ENCODE measurements around the gene KRT75.
"Not testable (repeated sequence)": the region's sequence is repeated elsewhere in the genome, so short reads cannot be mapped to it uniquely, and the experiment has no call there.

The KRT75 gene

DNA sequence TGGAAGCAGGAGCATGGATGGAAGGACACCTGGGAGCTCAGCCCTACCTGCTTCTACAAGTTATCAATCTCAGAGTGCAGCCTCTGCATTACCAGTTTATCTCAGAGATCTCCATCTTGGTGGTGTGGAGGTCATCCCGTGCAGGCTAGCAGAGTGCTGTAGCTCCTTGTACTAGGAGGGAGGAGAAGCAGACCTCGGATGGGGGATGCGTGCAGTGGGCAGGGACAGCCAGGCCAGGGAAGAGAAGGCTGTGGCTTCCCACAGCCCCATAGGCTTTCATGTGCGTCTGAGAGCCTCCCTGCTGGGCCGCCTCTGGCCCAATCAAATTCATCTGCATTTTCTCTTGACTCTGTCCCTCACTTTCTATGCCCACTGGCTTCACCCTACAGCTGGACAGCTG is 19.2 kb downstream of the KRT75 start:
- no peak for DNase-seq

DNA sequence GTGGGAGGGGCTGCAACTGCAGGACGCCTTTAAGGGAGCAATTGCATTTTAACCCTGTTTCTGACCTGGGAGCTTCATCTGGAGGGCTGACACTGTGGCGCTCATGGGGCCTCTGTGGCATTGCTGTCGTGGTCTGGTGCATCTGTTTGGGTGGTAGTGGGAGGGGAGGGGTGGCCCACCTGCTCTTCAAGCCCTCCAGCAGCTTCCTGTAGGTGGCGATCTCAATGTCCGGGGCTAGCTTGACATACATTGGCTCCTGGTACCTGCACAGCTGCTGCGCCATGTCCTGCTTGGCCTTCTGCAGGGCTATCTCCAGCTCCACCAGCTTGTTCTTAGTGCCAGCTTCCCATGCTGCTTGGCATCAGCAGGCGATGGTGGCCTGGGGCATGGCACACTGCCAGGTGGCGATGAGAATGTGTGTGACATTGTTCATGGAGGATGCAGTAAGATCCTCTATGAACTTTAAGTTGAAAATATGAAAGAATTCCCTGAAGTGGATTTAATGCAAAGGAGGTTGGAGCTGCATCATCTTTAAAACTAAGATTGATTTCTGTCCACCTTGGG is 20.3 kb downstream of the KRT75 start:
- no peak for DNase-seq

DNA sequence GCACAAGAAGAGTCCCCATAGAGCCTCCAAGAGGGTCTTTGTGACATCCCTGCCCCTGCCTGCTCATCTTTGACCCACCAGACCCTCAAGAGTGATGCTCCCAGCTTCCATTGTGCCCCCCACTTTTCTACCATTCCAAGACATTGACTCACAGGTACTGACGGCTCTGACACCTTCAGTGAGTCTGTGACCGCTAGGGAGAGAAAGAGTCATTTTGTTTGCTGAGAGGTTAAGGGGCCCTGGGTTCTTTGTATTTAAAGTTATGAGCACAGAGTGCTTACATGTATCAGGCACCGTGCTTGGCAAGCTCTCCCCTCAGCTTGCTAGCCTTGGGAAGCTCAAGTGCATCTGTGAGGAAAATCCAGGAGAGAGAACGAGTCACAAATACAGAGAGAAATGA is 21.0 kb downstream of the KRT75 start:
- DNase-seq = no peak

DNA sequence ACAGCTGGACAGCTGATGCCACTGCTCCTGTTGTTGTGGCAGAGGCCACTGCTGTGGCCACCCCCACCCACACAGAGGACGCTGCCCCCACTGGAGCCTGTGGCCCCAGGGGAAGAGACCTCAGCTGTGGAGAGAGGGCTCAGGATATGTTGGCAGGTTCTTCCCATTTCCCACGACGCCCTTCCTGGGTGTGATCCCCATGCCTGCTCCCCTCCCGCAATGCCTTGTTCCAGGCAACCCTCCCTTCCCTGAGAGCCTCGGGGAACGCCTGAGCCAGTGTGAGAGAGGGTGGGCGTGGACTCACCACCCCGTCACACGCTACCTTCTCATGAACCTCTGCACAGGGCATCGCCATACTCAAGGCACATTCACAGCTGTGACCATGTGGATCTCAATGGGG is 22.4 kb downstream of the KRT75 start:
- no peak for DNase-seq

DNA sequence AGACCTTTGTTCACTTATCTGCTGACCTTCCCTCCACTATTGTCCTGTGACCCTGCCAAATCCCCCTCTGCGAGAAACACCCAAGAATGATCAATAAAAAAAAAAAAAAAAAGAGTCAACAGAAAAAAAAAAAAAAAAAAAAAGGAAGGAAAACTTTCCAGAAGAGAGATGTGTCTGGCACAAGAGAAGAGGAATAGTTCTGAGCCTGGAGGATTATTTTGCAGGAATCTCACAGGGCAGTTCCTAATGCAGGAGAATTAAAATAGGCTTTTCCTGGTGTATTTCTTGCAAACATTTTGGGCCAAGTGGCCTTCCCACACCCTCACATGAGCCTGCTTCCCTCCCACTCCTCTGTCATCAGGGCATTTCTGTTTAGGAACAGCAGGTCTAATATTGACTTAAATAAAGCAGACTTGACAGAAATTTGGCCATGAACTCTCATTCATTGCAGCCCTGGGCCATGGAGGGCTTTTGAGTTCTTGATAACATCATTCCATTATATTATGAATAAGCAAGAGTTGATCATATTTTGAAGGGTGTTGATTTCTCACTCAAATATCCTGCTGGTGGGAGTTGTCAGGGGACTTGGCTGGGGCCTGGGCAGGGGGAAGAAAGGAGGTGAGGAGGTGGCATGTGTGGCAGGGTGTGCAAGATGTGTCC is 23.5 kb downstream of the KRT75 start:
- not testable (repeated sequence) for DNase-seq

DNA sequence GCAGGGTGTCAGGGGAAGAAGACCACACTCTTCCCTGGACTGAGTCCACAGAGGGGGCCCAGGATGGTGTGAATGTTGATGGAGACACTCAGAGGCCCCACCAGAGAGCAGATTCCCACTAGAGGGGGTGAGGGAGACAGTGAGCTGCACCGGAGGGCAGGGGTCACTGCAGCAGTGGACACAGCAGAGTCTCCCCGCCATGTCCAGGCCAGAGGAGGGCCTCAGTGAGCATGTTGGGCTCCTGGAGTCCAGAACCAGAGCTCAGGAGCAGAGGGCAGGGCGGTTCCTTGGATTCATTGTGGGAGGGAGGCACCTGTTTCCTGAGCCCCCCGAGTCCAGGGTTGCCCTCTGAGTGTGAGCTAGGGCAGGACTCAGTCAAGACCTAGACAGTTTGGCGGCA is 26.3 kb downstream of the KRT75 start:
- no peak for DNase-seq

DNA sequence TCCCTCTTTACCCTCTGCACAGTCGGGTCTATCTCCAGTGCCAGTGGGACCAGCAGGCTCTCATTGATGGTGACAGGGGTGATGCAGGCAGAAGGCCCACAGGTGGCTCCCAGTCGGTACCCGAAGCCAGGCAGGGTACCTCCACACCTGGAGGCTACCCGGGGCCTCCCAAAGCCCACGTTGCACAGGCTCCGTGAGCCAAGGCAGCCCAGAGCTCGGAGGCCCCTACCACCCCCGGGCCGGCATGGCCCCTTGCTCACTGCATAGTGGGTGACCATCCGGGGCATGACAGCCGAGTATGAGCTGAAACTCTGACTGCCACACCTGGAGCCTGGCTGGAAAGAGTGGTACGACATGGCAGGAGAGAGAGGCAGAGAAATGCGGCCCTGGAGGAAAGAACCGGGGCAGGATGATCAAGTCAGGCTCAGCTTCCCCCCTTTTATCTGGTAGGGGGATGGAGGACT is 28.2 kb downstream of the KRT75 start, which contains the start of gene KRT82:
Gene KRT82 (minus strand): TSS at position 414 of the 464 bp plus-strand sequence. CDS start 58 bp downstream, at position 356.
- no peak for DNase-seq

DNA sequence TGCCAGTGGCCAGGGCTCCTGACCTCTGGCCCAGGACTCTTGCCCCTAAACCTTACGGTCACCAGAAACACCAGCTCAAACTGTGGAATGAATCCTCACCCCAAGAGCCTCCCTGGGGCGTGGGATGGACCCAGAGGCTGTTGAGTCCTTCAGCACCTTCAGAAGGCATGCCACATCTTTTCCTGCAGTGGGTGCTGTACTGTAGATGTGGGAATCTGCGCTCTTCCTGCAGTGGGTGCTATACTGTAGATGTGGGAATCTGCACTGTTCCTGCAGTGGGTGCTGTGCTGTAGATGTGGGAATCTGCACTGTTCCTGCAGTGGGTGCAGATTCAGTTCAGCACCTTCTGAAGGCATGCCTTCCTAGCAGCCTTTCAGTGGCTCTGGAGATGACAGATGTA is 29.2 kb downstream of the KRT75 start:
- no peak for DNase-seq

DNA sequence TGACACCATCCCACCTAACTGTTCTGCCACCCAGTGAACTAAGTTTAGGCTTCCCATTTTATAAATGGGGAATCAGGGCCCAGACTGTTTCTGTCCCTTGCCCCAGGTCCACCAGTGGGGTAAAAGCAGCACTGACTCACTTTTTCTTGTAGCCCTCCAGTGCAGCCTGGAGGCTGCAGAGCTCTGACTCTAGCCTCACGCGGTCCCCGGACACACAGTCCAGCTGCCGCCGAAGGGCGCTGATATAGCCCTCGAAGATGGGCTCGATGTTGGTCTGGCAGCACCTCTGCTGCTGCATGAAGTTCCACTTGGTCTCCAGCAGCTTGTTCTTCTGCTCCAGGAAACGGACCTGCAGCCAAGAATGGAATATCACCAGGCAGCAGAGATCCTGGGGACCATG is 30.6 kb downstream of the KRT75 start:
- DNase-seq = no peak

DNA sequence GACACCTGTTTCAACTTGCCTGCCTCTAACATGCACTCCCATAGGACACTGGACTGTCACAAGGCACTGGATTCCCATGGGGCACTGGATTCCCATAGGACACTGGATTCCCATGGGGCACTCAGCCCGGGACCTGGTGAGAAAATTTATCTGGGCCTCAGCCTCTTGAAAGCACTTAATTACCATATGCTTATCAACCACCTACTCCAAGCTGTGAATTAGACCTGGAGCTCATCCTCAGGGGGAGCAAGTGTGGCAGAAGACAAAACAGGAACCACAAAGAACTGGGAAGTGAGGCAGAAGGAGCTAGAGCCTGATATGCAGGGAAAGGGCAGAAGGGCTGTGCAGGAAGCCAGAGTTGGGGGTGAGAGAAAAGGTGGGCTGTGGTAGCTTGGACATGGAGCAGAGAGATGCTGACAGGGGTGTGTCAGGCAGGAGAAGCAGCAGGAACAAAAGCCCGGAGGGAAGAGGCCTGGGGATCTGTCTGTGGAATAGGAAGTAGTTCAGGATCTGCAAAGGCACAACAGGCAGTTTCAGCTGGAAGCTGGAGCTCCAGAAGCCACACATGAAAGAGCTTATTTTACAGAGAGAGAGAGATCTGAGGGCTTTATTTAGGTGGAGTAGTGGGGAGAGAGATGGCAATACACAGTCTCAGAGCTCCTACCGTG is 31.2 kb downstream of the KRT75 start:
- peak in 2 of 3 donors; percentile 10 for DNase-seq

DNA sequence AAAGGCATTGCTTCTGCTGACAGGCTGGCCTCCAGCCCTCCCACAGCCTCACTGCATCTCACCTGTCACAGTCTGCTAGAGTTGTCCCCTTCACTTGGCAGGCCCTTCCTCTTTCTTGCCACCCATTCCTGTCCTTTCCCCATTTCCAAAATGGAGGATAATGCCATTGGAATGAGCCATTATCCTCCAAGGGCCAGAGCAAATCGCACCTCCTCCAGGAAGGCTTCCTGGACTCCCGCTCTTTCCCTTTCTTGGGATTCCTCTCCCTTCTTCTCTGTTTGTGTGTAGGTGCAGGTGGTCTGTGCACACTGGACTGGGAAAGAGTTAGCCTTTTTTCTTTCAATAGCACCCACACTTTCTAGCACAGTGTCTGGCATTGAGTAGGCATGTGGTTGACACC is 31.8 kb downstream of the KRT75 start:
- DNase-seq = no peak

DNA sequence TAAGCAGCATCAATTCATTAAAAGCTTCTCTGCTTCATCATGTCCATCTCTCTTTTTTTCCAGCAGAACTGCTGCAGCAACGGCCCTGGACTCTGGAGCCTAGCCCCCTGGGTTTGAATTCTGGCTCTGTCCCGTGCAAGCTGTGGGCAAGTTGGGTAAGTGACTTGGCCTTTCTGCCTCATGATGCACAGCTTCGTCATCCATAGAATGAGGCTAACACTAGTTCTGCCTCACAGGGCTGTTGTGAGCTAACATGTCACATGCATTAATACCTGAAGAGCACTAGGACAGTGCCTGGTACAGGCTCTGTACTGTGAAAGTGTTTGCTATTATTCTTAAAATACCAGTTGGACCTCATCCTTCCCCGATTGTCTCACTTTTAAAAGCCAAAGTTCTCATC is 32.2 kb downstream of the KRT75 start:
- DNase-seq = no peak

DNA sequence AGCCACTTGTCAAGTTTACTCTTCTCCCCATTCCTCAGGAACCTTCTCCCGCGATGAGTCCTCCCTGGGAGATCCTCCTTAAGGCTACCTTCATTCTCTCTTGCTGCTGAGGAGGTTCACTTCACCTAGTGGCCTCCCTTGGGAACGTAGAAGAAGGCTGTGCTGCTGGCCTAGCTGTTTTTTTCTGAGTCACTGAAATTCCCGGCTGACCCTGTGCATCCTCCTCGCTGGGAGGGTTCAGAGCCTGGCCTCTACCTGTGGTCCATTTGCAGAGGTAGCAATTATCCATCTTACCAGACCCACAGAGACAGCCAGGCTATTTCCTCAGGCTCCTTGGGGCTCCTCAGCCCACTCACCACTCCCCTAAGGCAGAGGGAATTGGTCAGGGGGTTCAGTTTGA is 32.6 kb downstream of the KRT75 start:
- DNase-seq = no peak

DNA sequence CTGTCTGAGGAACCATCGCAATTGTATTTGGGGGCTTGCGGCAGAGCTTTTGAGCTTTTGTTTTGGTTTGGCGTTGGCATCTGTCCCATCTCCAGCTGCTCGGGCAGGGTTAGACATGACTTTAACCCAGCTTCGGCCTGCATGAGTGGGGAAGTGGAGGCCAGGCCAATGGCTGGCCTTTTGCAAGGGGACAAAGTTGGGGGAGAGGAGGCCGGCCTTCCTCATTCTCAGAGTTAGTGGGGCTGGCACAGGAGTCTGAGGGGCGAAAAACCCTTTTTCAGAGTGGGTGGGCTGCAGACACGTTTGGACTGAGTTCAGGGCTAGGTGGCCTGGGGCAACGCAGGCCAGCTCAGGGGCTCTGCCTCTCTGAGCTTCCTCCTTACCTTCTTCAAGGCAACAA is 33.3 kb downstream of the KRT75 start:
- no peak for DNase-seq

DNA sequence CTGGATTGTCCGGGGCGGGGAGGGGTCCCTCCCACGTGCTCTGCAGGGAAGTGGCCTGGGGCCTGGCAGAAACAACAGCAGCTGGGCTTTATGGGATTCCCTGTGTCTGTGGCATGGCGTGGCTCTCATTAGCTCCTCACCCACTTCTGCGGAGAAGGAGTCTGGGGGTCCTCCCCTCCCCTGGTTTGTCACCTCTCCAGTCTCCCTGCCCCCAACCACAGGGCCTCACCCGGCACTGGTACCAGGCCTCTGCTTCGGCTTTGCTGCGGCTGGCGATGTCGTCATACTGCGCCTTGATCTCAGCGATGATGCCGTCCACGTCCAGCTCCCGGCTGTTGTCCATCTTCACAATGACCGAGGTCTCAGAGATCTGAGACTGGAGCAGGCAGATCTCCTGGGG is 34.4 kb downstream of the KRT75 start:
- DNase-seq = no peak

DNA sequence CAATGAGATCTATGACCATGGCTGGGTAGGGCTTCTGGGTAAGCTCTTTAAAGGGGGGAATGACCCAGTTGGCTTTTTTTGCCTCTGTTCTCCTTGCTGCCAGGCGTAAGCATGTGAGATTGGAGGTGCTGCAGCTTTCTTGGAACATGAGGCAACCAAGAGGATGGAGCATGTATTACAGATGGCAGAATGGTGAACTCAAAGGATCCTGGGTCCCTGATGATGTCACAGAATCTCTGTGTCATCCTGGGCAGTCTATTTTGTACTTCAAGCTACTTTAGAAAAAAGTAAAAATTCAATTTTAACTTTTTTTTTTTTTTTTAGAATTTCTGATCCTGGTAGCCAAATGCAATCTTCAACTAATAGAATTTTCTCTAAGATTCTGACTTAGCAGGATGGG is 36.0 kb downstream of the KRT75 start:
- DNase-seq = no peak

DNA sequence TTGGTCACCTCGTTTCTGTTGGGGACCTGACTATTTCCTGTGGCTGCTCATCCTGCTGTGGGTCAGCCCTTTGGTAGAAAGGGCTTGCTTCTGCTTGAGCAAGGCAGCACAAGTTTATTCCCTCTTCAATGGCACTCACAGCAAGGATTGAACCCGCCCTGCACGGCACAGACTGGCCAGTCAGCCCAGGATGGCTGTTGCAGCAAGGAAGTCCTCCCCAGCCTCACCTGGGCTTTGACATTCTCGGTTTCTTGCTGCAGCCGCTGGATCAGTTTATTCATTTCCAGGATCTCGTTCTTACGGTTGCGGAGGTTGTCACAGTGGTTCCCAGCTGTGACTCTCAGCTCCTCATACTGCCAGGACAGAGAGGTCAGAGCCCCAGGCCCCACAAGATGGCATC is 37.5 kb downstream of the KRT75 start:
- DNase-seq = no peak

DNA sequence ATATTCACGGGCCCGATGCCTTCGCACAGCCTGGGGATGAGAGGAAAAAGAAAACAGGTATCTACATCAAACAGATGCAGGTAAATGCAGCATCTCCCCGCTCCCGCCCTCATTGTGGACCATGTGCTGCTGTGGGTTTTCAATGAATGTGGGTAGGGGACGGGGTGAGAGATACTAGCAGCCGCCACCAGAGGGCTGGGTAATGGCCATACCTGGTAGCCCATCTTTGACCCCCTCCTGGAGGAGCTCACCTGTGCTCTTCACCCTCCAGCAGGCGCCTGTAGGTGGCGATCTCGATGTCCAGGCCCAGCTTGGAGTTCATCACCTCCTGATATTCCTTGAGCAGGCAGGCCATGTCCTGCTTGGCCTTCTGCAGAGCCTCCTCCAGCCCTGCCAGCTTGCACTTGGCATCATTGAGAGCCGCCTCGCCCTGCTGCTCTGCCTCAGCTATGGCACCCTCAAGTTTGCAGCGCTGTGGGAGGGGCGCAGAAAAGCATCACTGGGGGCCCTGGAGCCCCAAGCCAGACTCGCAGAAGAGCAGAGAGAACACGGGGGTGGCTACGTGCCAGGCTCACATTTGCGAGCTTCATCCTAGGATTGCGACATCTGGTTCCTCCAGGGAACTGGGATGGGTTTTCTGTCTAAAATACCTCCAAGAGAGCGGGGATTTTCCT is 38.3 kb downstream of the KRT75 start:
- DNase-seq = no peak

DNA sequence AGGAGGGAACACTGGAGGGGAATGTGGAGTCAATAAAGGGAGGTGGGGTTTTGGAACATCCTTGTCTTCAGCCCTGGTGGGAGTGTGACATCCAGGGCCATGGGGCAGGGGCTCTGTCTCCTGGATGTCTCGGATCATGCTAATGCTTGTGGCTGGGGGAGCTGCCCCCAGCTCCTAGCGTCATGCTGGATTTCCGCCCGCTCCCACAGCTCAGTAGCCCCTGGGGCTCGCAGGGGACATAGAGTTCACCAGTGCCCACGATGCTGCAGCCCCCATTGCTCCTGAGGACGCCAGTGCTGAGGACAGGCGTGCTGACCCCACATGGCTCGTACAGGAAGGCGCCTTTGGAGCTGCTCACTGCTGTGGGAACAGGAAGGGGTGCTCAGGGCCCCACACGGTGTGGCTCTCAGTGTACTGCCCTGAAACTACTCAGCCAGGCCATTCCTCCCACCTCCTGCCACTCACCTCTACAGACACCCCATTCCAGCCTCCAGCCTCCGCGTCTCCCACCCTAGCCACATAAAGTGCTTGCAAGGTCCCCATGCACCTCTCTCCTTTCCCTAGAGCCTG is 39.2 kb downstream of the KRT75 start:
- no peak for DNase-seq

DNA sequence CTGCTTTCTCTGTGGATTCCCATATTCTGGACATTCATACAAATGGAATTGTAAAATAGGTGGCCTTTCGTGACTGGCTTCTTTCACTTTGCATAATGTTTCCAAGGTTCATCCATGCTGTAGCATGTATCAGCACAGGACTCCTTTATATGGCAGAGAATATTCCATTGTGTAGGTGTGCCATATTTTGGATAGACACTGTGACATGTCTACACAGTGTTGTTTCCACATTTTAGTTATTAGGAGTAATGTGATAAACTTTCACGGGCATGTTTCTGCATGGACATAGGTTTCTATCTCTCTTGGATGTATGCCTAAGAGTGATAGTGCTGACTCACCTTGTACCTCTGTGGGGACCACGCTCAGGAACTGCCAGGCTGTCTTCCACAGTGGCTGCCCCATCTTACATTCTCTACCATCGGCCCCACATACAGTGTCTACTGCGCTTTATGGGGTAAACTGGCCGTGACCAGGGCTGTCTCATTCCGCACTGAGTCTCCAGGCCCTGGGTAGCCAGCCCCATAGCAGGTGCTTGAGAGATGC is 41.6 kb downstream of the KRT75 start:
- no peak for DNase-seq

DNA sequence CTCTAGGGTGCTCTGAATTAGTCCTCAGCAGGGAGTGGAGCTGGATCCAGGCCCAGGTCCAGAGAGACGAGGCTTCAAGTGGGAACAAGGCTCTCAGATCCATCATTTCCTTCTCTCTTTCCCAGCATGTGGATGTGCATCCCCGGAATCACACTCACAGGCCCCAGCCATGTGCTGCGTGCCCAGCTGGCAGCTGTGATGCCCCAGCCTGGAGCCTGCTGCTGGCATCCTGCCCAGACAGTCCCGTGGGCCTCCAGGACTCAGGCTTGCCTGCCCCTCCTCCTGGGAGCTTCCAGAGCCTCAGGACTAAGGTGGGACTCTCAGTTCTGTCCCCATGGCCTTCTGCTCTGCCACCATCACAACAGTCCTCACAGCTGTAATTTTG is 42.6 kb downstream of the KRT75 start:
- no peak for DNase-seq

DNA sequence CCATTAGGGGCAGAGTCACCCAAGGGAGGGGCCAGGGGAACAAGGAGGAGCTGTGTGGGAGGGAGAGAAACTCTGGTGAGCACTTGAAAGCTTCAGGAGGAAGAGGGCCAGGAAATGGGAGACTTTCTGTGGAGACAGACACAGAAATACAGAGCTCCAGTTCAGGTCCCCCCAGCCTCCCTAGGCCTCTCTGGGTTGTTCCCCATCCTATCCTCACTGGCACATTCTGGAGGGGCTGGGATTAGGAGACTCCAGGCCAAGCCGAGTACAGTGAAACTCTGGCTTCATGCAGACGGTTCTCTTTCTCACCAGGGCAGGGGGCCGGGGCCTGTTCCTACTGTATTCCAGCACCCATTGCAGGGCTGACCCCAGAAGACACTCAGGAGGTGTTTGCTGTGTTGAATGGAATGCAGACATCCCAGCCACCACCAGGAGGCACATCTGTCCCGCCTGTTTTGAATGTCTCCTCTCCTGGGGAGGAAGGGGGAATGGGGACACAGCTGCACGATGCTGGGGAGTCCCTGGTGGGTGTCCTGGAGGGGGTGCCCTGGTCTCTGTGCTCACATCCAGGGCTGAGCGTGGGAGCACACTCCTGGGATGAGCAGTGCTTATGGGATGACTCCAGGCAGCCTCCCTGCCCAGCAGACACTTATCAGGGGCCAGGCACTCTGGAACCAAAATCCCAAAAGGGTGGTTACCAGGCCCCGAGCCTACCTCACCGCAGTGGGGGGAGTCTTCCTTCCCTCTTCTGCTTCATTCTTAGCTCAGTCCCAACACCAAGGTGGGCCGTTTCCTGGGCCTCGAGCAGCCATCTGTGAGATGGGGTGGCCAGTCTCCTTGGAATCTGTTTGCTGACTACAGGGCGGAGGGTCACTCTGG is 43.2 kb downstream of the KRT75 start:
- peak in 2 of 3 donors; percentile 23 to 28 for DNase-seq
